ENCODE data around the gene SYVN1. TPM values are rescaled to one million over a fixed set of nuclear protein-coding genes. Genes with fewer than 3 reads are reported as not detected.

The SYVN1 gene
- total and polyA plus RNA-seq, 10 donors, result 35.1 to 152 (median 98.6) TPM

DNA sequence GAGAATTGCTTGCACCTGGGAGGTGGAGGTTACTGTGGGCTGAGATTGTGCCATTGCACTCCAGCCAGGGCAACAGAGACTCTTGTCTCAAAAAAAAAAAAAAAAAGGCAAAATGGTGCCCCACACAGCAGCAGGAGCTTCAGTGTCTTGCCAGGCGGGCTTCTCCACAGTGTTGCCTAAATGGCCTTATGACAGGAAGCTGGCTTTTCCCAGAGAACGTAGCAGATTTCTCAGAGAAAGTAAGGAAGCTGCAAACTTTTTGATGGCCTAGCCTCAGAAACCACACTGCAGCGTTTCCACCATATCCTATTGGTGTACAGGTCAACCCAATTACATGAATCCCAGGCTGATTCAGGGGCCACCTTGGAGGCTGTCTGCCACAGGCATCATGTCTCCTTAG lies 23.0 kb upstream of the SYVN1 start:
- no peak overlapping the region for H3K4me3 ChIP-seq
- TF ChIP-seq POLR2AphosphoS5 (IDR thresholded peaks at IDR 0.05) (no peak), POLR2A (IDR thresholded peaks at IDR 0.05) (no peak), CTCF (IDR thresholded peaks at IDR 0.05 in 8 of 11, conservative IDR thresholded peaks at IDR 0.05 in 3 of 11) (no peak)
- DNase-seq, result no peak
- no peak overlapping the region for H3K27ac ChIP-seq
- 36 to 64% (median 53%) methylated on average over 3 of the region's 3 CpGs for WGBS, 5 donors
- H3K4me1 ChIP-seq, result peaks cover 0 to 4% (median under 1%) of the 10 kb centered on the region in 6 donors
- intact Hi-C loops (cut with DNase I; ENCODE audit: low total_unique reads), result no loop called here
- H3K36me3 ChIP-seq, result no peaks in the 10 kb centered on the region
- H3K27me3 ChIP-seq (replicated peaks in 1 of 7), result no peaks in the 10 kb centered on the region
- no peaks in the 10 kb centered on the region for H3K9me3 ChIP-seq

DNA sequence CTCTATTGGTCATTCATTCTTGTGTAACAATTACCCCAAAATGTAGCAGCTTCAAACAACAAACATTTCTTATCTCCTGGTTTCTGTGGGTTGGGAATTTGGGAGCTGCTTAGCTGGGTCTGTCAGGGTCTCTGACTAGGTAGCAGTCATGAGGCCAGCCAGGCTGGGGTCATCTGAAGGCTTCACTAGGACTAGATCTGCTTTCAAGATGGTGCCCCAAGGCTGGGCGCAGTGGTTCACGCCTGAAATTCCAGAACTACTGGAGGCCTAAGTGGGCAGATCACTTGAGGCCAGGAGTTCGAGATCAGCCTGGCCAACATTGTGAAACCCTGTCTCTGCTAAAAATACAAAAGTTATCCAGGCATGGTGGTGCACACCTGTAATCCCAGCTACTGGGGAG lies 22.6 kb upstream of the SYVN1 start:
- TF ChIP-seq POLR2A (IDR thresholded peaks at IDR 0.05), result no peak
- no peak for TF ChIP-seq CTCF (IDR thresholded peaks at IDR 0.05 in 8 of 11, conservative IDR thresholded peaks at IDR 0.05 in 3 of 11)
- no peak for TF ChIP-seq POLR2AphosphoS5 (IDR thresholded peaks at IDR 0.05)
- no peak overlapping the region for H3K4me3 ChIP-seq
- no peaks in the 10 kb centered on the region for H3K27me3 ChIP-seq (replicated peaks in 1 of 7)
- H3K27ac ChIP-seq, result no peak overlapping the region
- H3K9me3 ChIP-seq, result no peaks in the 10 kb centered on the region
- intact Hi-C loops (cut with DNase I; ENCODE audit: low total_unique reads), result no loop called here
- no peaks in the 10 kb centered on the region for H3K36me3 ChIP-seq
- DNase-seq, result peak; percentile 41
- WGBS, 5 donors, result 87 to 93% (median 88%) methylated on average over 3 of the region's 3 CpGs
- peaks cover 0 to 8% (median 3%) of the 10 kb centered on the region in 6 donors for H3K4me1 ChIP-seq

GRCh38 chr11:65156256-65156655 lies 21.9 kb upstream of the SYVN1 start:
- Histone ChIP-seq H3K27me3 (replicated peaks in 1 of 7) (no peaks in the 10 kb centered on the region), H3K36me3 (no peaks in the 10 kb centered on the region), H3K27ac (no peak overlapping the region), H3K9me3 (no peaks in the 10 kb centered on the region), H3K4me1 (peaks cover 0 to 15% (median 8%) of the 10 kb centered on the region in 6 donors), H3K4me3 (no peak overlapping the region)
- TF ChIP-seq POLR2A (IDR thresholded peaks at IDR 0.05) (no peak), CTCF (IDR thresholded peaks at IDR 0.05 in 8 of 11, conservative IDR thresholded peaks at IDR 0.05 in 3 of 11) (no peak), POLR2AphosphoS5 (IDR thresholded peaks at IDR 0.05) (no peak)
- 88 to 97% (median 91%) methylated on average over 3 of the region's 3 CpGs for WGBS, 5 donors
- DNase-seq, result peak; percentile 16
- intact Hi-C loops (cut with DNase I; ENCODE audit: low total_unique reads), result no loop called here

DNA sequence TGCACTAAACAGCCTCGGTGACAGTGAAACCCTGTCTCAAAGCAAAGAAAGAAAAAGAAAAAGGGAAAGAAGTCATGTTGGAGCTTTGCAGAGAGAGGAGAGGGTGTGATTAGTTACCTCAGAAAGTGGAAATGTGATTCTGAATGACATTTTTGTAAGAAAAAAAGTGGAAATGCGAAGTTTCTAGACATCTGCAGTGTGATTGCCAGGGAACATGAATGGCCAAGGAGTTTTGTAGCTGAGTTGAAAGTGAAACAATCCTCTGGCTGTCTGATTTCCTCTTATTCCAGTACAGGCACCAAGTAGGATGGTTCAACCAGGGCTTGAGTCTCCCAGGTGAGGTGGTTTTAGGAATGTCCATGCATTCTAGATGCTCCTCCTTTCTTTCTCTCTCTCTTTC lies 17.8 kb upstream of the SYVN1 start:
- no peaks in the 10 kb centered on the region for H3K36me3 ChIP-seq
- peak overlapping the region in 4 of 8 donors; percentile 4 to 76 (median 72) for H3K27ac ChIP-seq
- H3K4me1 ChIP-seq, result peaks cover 0 to 35% (median 17%) of the 10 kb centered on the region in 6 donors
- H3K4me3 ChIP-seq, result no peak overlapping the region
- DNase-seq, result no peak
- H3K9me3 ChIP-seq, result peaks cover 0 to 6% (median 0%) of the 10 kb centered on the region in 8 donors
- no peaks in the 10 kb centered on the region for H3K27me3 ChIP-seq (replicated peaks in 1 of 7)
- TF ChIP-seq POLR2AphosphoS5 (IDR thresholded peaks at IDR 0.05) (no peak), CTCF (IDR thresholded peaks at IDR 0.05 in 8 of 11, conservative IDR thresholded peaks at IDR 0.05 in 3 of 11) (no peak), POLR2A (IDR thresholded peaks at IDR 0.05) (no peak)
- WGBS, 5 donors, result 58 to 69% (median 62%) methylated on average over 2 of the region's 2 CpGs
- intact Hi-C loops (cut with DNase I; ENCODE audit: low total_unique reads), result no loop called here
